Renal cortex interstitium (tissue), 11 donors: ENCODE data around the gene PPM1M. TPM values are rescaled to one million over a fixed set of nuclear protein-coding genes. Genes with fewer than 3 reads are reported as not detected.

Experiments
- DNase-seq, 11 donors: peaks; one replicate each; pipeline ENCODE4 v3.0.0-alpha.2; 2013; ENCODE audit warnings: low read depth in 9 of 11, low spot score in 4 of 11; ENCODE audit errors: extremely low read depth in 1 of 11
- polyA plus RNA-seq, 3 donors: library from polyadenylated mRNA; unstranded; fragments of 120-200 nt; gene quantifications; one replicate each; pipeline ENCODE4 v1.2.1, GENCODE V29; 2013; ENCODE audit not compliant: insufficient read length in 3 of 3

The PPM1M gene
- polyA plus RNA-seq, 3 donors, result 17.9 to 20.4 (median 18.2) TPM

DNA sequence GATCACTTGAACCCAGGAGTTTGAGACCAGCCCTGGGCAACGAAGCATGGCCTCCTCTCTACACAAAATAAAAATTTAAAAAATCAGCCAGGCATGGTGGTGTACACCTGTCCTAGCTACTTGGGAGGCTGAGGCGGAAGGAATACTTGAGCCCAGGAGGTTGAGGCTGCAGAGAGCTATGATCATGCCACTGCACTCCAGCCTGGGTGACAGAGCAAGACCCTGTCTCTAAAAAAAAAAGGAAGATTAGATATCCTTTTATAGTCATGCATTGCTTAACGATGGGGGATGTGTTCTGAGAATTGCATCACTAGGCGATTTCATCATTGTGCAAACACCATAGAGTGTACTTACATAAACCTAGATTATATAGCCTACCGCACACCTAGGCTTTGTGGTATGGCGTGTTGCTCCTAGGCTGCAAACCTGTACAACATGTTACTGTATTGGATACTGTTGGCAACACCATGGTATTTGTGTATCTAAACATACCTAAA, 35.0 kb upstream of the PPM1M start:
- DNase-seq, result no peak

DNA sequence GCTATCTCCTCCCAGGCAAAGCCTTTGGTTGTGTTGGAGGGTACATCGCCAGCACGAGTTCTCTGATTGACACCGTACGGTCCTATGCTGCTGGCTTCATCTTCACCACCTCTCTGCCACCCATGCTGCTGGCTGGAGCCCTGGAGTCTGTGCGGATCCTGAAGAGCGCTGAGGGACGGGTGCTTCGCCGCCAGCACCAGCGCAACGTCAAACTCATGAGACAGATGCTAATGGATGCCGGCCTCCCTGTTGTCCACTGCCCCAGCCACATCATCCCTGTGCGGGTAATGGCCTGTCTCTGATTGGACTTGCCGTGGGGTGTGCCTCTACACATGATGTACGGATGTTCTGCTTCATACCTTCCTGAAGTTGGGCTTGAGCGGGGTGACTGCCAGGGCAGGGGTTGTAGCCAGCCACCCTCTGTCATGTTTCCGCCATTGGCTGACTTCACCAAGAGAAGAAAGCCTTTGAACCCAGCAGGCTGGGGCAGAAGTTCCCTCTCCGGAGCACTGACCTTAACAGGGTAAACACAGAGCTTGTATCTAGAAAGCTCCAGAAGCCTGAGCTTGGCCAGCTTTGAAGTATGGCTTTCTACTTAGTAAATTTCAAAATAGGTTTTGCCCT, 34.2 kb upstream of the PPM1M start:
- no peak for DNase-seq

DNA sequence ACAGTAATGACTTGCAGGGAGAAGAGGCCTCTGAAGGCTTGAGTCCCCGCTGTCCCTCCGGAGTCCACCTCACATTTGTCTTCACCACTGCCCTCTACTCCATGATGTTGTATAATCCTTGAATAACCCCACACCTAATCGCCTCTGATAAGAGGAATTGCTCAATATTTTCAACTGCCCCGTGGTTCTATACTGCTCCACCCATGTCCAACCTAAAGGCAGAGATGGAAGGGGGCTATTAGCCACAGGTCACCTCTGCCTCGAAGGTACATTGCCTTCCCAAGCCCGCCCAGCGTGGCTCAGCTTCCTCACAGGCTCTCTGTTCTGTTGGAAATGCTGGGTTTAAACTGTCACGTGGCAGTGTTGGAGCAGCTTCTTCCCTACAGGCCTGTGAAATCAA, 32.6 kb upstream of the PPM1M start:
- no peak for DNase-seq

DNA sequence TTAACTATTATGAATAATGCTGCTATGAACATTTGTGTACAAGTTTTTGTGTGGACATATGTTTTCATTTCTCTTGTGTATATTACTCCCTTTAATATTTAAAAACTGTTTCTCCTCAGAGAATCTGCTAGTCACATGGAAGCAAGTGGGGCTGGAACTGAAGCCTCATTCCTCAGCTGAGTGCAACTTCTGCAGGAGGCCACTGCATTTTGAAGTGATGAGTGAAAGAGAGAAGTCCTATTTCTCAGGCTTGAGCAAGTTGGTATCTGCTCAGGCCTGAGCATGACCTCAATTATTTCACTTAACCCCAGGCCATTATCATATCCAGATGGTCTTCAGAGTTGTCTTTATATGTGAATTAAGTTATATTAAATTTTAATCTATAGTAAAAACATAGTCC, 31.7 kb upstream of the PPM1M start:
- DNase-seq, result no peak

DNA sequence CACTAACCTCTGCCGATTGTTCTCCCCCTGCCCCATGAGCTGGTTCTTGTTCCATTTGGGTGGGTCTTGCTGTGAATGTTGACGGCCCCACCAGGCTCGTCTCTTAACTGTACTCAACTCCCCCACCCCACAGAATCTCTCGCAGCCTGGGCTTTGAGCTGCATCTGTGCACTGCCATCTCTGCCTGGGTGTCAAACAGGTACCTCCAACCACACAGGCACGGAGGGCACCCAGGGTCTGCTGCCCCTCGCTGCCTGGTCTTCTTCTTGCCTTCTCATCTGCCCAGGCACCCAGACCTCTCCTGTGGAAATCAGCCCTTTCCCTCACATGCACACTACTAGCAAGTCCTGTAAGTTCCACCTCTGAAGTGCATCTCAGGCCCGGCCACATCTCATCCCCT, 30.2 kb upstream of the PPM1M start:
- no peak for DNase-seq

DNA sequence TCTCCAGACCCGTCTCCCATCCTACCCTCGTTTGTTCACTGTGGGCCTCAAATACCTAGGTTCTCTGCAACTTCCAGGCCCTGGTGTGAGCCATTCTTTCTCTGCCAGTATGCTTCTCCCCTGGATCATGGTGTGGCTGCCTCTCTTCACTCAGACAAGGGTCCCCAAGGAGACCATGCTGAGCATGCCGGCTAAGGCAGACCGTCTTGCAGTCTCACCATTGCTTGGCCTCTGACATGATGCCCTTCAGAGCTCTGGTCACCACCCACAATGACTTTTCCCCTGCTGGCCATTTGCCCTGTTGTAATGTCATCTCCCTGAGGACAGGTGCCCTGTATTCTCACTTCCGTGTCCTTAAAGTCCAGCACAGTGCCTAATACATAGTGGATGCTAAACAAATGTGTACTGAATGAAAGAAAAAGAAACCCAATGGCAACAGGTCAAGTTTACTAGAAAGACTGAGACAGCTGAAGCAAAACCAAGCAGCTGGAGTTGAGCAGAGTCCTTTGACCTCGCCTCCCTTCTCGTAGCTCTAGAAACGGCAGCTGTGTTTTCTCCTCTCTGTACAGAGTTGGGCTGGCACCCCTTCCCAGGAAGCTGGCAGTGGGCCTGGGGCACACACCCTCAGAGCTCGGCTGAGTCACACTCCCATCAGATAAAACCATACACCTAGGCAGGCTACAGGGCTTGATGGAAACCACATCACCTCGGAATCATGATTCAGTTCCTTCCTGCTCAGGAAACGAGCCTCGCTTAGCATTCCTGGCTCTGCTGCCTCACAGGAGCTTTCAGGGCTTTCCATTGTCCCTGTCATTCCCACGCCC, 28.8 kb upstream of the PPM1M start:
- DNase-seq, result peak in 3 of 11 donors; percentile 45 to 46 (median 45)

DNA sequence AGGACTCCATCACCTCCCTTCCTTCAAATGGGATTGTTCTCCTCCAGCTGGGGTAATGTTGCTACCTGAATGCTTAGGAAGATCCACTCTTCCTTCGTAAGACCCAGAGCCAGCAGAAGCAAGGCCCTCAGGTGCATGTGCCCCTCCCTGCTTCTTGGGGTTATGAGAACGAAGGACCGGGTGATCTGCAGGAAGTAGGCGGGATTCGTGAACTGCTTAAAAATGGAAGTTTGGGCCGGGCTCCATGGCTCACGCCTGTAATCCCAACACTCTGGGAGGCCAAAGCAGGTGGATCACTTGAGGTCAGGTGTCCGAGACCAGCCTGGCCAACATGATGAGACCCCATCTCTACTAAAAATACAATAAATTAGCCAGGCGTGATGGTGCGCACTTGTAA, 28.2 kb upstream of the PPM1M start:
- DNase-seq, result no peak

DNA sequence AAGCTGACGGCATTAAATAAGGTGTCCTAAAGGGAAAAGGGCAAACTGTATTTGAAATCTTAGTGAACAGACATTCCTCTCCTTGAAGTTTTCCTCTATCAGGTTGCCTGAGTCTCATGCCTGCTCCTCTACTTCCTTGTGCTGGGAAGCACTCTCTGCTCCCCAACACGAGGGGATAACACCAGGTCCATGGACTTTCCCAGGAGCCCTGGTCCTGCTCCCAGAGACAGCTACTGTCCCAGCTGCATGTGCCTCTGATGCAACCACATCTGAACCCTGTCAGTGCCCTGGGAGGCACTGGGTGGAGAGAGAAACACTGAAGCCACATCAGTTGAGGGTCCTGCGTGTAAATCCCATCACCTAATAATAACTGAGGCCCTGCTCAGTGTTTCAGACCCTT, 27.5 kb upstream of the PPM1M start:
- no peak for DNase-seq

DNA sequence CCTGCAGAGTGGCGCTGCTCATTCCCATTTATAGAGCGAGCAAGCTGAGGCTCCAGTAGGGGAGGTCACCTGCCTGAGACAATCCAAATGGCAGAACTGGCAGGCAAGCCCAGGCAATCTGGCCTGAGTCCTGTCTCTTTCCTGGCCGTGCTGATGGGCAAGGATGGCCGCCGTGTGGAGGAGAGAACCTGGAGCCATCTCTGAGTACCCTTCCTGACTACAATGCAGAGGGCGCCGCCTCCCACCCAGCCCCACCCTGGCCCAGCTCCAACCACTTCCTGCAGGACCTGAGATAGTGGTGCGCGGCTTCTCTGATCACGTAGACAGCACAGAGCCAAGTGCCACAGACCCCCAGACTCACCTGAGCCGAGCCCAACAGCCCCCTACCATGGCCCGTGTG, 27.1 kb upstream of the PPM1M start:
- no peak for DNase-seq

DNA sequence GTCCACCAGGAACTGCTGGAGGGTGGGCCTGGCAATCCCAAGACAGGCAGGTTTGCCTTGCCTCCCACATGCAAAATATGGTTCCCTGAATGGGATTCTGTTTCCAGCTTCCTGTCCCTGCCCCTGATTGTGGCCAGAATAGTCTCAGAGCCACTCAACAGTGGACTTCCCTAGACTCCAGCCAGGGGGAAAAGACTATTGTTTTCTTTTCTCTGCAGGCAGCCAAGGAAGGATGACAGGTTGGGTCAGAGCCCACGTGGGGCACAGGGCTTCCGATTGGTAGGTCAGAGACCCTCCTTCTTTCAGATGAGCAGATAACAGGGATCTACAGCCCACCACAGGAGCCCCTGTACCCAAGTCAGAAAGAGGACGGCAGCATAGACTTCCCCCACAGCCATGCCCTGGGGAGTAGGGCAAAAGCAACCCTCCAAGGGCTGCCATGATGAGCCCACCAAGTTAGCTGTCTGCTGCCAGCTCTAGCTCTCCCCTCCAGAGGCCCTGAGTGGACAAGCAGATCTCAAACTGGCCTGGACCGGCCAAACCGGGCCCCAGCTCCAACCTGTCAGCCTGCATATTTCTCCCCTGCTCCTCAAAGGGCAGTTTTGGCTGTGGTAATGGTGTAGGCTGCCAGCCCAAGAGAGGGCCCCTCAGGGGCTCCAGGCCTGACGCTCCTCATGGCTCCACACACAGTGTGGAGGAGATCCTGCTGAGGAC, 26.5 kb upstream of the PPM1M start:
- peak in 1 of 11 donors; percentile 47 for DNase-seq

DNA sequence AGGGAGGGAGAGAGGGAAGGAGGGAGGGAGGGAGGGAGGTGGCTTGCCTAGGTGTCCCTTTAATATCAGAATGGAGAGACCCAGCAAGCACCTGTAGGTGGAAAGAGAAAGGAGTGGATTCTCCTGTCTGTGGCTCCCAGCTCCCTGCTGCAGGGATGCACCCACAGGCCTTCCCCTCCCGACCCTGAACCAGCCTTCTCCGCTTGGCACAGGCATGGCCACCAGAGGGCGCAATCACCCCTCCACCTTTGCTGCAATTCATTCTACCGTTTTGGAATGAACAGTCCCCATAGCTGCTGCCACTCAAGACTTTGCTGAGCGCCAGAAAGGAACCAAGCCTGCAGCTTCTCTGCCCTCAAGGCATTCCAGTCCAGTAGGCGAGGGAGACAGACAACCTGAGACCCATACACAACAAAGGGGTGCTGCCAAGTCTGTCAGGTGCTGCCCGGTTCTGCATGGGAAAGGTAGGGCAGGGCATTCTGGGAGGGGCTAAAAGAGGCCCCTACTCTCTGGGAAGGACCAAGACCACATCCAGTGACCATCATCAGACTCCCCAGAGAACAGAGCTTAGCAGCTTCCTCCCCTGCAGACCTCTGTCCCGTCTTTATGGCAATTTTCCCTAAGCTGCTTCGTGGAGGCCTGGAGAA, 25.1 kb upstream of the PPM1M start:
- DNase-seq, result peak in 7 of 11 donors; percentile 64 to 75 (median 68)

DNA sequence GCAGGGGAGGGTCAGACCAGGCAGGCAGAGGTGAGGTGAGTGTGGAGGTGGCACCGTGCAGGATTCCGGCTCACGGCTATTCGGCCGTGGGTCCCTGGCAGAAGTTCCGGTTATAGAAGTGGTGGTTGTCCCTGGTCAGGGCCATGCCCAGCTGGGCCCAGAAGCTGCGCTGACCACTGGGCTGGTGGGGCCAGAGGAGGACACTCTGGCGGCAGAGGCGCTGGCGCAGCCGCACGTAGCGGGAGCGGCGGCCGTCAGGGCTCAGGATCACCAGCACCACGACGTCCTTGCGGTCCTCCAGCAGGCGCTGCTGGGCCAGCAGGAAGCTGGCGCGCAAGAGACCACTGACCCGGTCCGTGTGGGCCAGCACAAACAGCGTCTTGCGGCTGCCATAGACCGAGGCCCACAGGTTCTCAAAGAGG, 24.4 kb upstream of the PPM1M start:
- no peak for DNase-seq

DNA sequence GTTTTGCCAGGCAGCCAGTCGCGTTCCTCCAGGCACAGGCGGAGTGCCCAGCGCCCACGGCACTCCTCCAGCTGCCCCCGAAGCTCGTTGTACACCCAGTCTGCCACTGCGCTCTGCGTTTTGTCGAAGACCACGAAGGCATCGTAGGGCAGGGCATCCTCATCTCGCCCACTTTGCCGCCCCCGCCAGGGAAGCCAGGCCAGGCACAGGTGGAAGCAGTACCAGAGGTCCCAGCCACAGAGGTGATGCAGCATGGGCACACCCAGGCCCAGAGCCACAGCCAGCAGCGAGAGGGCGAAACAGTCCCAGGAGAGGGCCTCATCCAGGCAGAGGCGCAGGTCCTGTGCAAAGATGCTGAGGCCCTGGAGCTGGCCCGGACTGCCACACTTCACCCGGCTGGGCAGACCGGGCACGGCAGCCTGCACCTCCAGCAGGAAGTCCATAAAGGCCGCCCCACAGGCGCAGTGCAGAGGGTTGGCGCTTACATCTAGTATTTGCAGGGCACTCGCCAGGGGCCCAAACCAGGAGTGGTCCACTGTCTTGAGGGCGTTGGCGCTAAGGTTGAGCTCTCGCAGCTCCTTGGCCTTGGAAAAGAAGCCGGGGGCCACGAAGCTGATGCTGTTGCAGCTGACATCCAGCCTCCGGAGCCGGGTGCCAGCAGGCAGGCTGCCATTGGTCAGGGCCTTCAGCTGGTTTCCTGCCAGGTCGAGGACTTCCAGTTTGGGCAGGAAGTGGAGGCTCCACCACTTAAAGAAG, 23.8 kb upstream of the PPM1M start:
- no peak for DNase-seq

DNA sequence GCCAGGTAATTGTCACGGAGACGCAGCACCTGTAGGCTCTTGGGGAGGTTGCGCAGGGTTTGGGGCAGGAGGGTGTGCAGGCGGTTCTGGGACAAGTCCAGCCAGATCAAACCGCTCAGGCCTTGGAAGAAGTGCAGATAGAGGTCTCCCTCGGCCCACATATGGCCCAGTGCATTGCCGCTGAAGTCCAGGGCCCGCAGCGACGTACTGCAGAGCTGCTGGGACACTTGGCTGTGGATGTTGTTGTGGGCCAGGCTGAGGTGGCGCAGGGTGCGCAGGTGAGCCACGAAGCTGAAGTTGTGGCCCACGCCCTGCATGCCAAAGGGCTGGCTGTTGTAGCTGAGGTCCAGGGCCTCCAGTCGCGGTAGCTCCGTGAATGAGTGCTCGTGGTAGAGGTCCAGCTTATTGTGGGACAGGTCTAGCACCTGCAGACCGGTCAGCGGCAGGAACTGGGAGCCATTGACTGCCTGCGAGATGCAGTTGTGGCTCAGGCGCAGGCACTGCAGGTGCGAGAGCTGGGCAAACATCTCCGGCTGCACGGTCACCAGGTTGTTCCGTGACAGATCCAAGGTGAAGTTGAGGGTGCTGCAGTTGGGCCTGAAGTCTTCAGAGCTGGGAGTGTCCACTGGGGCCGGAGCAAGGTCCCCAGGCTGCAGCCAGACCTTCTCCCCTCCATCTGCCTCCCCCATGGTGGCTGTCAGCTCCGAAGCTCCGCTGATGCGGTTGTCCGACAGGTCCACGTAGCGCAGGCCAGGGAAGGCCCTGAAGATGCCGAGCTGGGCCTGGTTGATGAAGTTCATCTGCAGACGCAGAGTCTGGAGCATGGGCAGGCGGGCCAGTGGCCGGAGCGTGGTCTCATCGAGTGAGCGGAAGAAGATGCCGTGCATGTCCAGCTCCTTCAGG, 23.0 kb upstream of the PPM1M start:
- DNase-seq, result no peak

DNA sequence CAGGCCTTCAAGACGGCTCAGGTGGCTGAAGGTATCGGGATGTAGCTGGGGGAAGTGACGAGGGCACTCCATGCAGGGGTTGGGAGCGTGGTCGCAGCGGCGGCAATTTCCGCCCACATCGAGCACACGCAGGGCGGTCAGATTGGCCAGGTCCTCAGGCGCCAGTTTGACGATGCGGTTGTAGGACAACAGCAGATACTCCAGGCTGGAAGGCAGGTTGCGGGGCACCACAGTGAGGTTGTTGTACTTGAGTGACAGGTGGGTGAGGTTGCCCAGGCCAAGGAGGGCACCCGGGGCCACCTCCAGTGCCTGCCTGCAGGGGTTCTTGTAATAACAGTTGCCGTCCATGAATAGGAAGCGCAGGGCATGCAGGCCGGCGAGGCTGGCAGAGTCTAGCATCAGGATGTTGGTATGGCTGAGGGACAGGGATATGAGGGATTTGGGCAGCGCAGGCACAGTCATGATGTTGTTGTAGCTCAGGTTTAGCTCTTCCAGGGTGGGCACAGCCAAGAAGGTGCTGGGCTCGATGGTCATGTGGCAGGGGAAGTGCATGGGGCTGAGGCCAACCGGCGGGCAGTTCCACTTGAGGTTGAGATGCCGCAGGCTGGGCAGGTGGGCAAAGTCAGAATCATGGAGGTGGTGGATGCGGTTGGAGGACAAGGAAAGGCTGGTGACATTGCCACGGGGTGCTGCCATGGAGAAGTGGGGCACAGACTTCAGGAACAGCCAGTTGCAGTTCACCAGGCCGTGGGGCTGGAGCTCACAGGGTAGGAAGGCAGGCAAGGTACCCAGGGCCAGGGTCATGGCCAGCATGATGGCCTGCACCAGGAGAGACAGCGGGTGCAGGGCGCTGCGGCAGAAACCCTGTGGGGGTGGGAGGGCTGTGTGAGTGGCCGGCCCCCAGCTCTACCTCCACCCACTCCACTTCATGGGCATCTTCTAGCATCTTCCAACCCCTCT, 21.8 kb upstream of the PPM1M start:
- DNase-seq, result no peak

DNA sequence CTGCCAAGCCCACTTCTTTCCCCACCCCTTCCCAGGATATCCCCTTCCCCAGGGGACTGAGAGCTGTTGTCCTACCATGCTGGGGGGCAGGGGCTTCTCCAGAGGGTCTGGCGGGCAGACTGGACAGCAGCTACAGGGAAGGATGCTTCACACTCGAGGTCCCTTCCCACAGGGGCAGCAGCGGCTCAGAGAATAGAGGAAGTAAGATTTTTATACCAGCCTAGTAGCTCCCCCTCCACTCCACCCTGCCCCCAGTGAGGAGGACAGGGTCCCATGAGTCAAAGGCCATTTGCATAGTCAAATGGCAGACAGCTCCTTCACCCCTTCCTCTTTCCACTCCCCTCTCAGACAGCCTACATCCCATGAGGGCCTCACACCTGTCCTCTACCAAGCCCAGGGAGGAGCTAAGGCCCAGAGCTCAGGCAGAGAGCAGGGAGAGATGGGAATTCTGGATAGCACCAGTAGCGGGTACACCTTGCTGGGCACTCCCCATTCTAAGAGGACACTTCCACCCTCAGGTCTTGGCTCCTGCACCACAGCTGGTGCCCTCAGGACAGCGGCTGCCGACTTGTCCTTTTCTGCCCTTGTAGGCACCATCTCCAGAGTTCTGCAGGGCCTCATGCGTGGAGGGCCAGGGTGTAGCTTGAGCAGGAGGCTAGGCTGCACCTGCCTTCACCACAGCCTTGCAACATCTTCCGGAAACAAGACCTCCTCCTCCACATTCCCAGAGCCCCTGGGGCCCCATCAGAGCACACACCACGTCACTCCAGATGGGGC, 19.9 kb upstream of the PPM1M start, which contains the start of gene TLR9:
Gene TLR9, minus strand, starts transcription at position 194 of the 777 bp plus-strand sequence. Its CDS starts 116 bp downstream, at position 78.
- DNase-seq, result no peak
